ENCODE results near the gene EXOSC3.

DNA sequence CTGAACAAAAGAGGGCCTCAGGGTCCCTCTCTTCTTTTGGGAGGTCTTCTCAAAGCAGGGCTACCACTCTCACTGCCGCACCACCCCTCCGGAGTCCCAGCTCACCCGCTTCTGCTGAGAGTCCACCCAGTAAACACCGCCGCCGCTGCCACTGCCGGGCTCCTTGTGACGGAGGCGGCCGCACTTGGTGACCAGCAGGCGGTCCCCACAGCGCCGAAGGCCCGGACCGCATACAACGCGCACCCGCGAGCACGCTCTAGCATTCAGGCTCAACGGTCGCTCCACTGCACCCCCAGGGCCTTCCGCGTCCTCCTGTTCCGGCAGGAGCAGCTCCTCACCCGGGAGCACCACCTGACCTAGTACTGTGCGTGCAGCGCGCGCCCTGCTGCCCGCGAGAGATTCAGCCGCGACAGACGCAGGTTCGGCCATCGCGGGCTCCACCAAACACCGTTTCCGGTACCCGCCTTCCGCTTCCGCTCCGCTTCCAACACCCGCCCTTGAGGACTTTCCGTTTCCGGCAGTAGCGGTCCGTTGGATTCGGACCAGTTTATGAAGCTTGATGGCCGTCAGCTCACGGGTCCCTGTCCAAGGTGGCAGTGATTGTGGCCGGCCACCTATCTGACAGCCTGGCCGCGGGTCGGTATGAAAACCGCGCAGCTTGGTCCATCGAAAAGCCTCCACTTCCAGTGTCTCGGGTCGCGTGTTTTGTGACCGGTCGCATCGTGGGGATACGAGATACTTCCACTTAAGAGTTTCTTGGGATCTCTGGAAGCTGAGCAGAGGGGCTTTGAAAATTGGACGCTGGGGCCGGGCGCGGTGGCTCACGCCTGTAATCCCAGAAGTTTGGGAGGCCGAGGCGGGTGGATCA, at the start of gene EXOSC3:
- TF ChIP-seq, protein P1, sequence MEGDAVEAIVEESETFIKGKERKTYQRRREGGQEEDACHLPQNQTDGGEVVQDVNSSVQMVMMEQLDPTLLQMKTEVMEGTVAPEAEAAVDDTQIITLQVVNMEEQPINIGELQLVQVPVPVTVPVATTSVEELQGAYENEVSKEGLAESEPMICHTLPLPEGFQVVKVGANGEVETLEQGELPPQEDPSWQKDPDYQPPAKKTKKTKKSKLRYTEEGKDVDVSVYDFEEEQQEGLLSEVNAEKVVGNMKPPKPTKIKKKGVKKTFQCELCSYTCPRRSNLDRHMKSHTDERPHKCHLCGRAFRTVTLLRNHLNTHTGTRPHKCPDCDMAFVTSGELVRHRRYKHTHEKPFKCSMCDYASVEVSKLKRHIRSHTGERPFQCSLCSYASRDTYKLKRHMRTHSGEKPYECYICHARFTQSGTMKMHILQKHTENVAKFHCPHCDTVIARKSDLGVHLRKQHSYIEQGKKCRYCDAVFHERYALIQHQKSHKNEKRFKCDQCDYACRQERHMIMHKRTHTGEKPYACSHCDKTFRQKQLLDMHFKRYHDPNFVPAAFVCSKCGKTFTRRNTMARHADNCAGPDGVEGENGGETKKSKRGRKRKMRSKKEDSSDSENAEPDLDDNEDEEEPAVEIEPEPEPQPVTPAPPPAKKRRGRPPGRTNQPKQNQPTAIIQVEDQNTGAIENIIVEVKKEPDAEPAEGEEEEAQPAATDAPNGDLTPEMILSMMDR (IDR thresholded peaks at IDR 0.05) = peak in 7 of 12 donors; percentile 9 to 24 (median 16)
- peak in 1 of 2 donors; percentile 70 for TF ChIP-seq POLR2A (IDR thresholded peaks at IDR 0.05)

Measured in heart left ventricle (tissue), 13 donors.